Upper lobe of left lung (tissue), 6 donors: ENCODE measurements around the gene TNC. TPM values are rescaled to one million over a fixed set of nuclear protein-coding genes. Genes with fewer than 3 reads are reported as not detected.

Experiments
- ATAC-seq, 2 donors: fragments of 200-7000 bp; cut with Tn5 transposase; one replicate each; pipeline ENCODE4 v1.9.1; 2022; ENCODE audit warnings: mild to moderate bottlenecking in 2 of 2, moderate library complexity in 2 of 2; ENCODE audit not compliant: low FRiP score in 2 of 2
- DNase-seq, 2 donors: peaks; one replicate each; pipeline ENCODE4 v3.0.0-alpha.2; 2019 to 2020
- H3K27ac ChIP-seq, 4 donors: fragments of 200-600 bp; sonication (generic); one replicate each; pipeline ENCODE4 v1.5.1; 2016 to 2019
- H3K27me3 ChIP-seq, 4 donors: fragments of 200-600 bp; sonication (generic); one replicate each; pipeline ENCODE4 v1.5.1; 2017 to 2019
- H3K36me3 ChIP-seq, 4 donors: fragments of 200-600 bp; sonication (generic); one replicate each; pipeline ENCODE4 v1.5.1; 2016 to 2019
- H3K4me1 ChIP-seq, 4 donors: fragments of 200-600 bp; sonication (generic); one replicate each; pipeline ENCODE4 v1.5.1; 2018 to 2019
- H3K4me3 ChIP-seq, 4 donors: fragments of 200-600 bp; sonication (generic); one replicate each; pipeline ENCODE4 v1.5.1; 2017 to 2019; ENCODE audit warnings: mild to moderate bottlenecking in 2 of 4, moderate library complexity in 1 of 4
- H3K9me3 ChIP-seq, 4 donors: fragments of 200-600 bp; sonication (generic); one replicate each; pipeline ENCODE4 v1.5.1; 2018 to 2019
- CTCF ChIP-seq, 6 experiments: fragments of 450-650 bp in 4 of 6; fragments of 200-600 bp in 2 of 6; sonication (generic) in 2 of 6; IDR thresholded peaks; one replicate each; pipeline ENCODE4 v1.5.1; 2016 to 2019; ENCODE audit warnings: antibody characterized with exemption in 6 of 6
- EP300 ChIP-seq, 4 donors: sonication (generic); formaldehyde crosslinking; IDR thresholded peaks; one replicate each; pipeline ENCODE4 v1.5.1; 2017; ENCODE audit warnings: antibody characterized with exemption in 4 of 4, control low read depth in 2 of 4
- POLR2A ChIP-seq, 4 donors: fragments of 450-650 bp; IDR thresholded peaks; one replicate each; pipeline ENCODE4 v1.5.1; 2016 to 2017; ENCODE audit warnings: antibody characterized with exemption in 4 of 4, mild to moderate bottlenecking in 2 of 4
- POLR2AphosphoS5 ChIP-seq, 2 donors: sonication (generic); formaldehyde crosslinking; IDR thresholded peaks; one replicate each; pipeline ENCODE4 v1.5.1; 2017; ENCODE audit warnings: antibody characterized with exemption in 2 of 2
- WGBS, 2 donors: methylation state at CpG; one replicate each; pipeline ENCODE4 v1.1.5; 2017 to 2018; 5-methylcytosine and 5-hydroxymethylcytosine counted together
- total RNA-seq, 6 donors: library from RNA; depleted of rRNA in 4 of 6; stranded (reverse); fragments of >200 nt in 4 of 6; gene quantifications; one replicate each; pipeline versions ENCODE4 v1.1.0 to v1.2.1, GENCODE V29; 2016 to 2021
- donor health status: DM: no; HTN: no; CAD: no; lungs with moderate emphysema.
- donor health status: DM: no; HTN: yes; CAD: no; lungs with severe emphysema.

The TNC gene
- total RNA-seq, 6 donors from 2014 or later, result 7.3 to 53.5 (median 23.8) TPM

GRCh38 chr9:115046199-115046598 lies 71.8 kb downstream of the TNC start:
- H3K27me3 ChIP-seq, result no peaks in the 10 kb centered on the region
- DNase-seq, result no peak
- WGBS, 2 donors, result 92 to 96% methylated on average over 6 of the region's 6 CpGs
- no peak for ATAC-seq
- no peaks in the 10 kb centered on the region for H3K36me3 ChIP-seq
- no peak for TF ChIP-seq CTCF (IDR thresholded peaks at IDR 0.05)
- no peak for TF ChIP-seq POLR2A (IDR thresholded peaks at IDR 0.05)
- no peak for TF ChIP-seq EP300 (IDR thresholded peaks at IDR 0.05)
- TF ChIP-seq POLR2AphosphoS5 (IDR thresholded peaks at IDR 0.05), result no peak
- no peaks in the 10 kb centered on the region for H3K9me3 ChIP-seq
- H3K4me1 ChIP-seq, result no peaks in the 10 kb centered on the region
- H3K27ac ChIP-seq, result no peak overlapping the region
- H3K4me3 ChIP-seq, result no peak overlapping the region

- WGBS, 2 donors, result 88 to 89% methylated on average over 3 of the region's 3 CpGs
- no peaks in the 10 kb centered on the region for H3K9me3 ChIP-seq
These were observed 74.3 kb downstream of the TNC start for GRCh38 chr9:115043632-115044031.

DNA sequence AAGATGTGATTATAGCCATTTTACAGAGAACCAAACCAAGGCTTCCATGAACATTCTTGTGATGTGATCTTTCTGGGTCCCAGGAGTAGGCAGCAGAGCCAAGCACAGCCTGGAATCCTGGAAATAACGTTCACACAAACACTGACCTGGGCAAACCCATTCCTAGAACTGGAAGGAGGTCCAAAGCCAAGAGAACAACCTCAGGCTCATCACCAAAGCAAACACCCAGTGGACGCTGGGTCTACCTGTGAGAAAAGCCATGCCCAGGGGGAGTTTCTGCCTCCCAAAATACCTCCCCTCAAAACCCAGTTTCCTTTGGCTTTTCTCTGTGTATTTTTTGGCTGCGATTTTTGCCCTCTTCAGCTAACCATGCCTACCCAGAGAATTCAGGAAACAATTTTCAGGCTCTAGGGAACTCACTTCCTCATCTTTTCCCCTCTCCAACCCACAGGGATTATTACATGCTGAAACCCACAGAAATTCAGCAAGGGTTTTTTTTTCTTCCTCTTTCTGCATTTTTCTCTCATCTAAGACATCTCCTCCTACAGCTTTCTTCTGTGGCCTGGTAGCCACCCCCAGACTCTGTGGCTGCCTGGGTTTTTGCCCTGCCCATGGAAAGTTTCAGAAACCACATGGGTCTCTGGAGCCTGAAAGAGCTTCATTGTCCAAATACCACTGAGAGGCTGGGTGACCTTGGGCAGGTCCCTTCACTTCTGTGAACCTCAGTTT lies 75.0 kb downstream of the TNC start:
- peak in 1 of 2 donors; percentile 71 for ATAC-seq
- H3K27ac ChIP-seq, result no peak overlapping the region
- no peak overlapping the region for H3K4me3 ChIP-seq
- TF ChIP-seq POLR2AphosphoS5 (IDR thresholded peaks at IDR 0.05), result no peak
- TF ChIP-seq POLR2A (IDR thresholded peaks at IDR 0.05), result no peak
- TF ChIP-seq CTCF (IDR thresholded peaks at IDR 0.05), result no peak
- TF ChIP-seq EP300 (IDR thresholded peaks at IDR 0.05), result no peak
- no peaks in the 10 kb centered on the region for H3K27me3 ChIP-seq
- no peaks in the 10 kb centered on the region for H3K36me3 ChIP-seq
- WGBS, 2 donors, result 30 to 47% methylated on average over 2 to 3 of the region's 3 CpGs
- H3K9me3 ChIP-seq, result no peaks in the 10 kb centered on the region
- no peaks in the 10 kb centered on the region for H3K4me1 ChIP-seq
- no peak for DNase-seq

More at GRCh38 chr9:115043632-115044031, 74.3 kb downstream of the TNC start:
- Histone ChIP-seq H3K27ac (no peak overlapping the region), H3K4me3 (no peak overlapping the region), H3K36me3 (no peaks in the 10 kb centered on the region), H3K4me1 (no peaks in the 10 kb centered on the region), H3K27me3 (no peaks in the 10 kb centered on the region)
- no peak for ATAC-seq
- DNase-seq, result no peak
- no peak for TF ChIP-seq EP300 (IDR thresholded peaks at IDR 0.05)
- no peak for TF ChIP-seq CTCF (IDR thresholded peaks at IDR 0.05)
- TF ChIP-seq POLR2AphosphoS5 (IDR thresholded peaks at IDR 0.05), result no peak
- TF ChIP-seq POLR2A (IDR thresholded peaks at IDR 0.05), result no peak

DNA sequence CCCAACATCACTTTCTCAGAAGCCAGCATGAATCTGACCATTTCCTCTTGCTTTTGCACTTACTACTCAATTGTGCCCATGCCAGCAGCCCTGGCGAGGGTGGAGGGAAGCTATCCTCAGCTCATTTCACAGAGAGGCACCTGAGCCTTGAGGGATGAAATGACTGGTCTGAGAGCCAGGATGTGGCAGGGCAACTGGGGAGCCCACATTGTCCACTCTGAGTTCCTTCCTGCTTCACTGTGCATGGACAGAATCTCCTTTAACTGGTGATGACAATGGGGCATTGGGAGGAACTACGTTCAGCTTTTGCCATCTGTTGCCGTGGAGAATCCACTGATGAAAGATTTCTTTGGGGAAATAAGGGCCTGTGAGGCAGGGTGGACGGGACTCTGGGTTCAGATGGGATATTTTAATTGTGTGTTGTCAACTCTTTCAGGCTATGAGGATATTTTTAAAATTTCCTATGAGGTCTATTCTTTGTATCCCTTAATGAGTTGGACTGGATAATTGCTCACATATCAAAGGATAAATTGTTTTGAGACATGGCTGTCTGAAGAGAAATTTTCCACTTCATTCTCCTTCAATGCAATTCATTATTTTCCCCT lies 78.3 kb downstream of the TNC start:
- DNase-seq (no peak), ATAC-seq (no peak)
- H3K36me3 ChIP-seq, result no peaks in the 10 kb centered on the region
- no peak for TF ChIP-seq POLR2AphosphoS5 (IDR thresholded peaks at IDR 0.05)
- no peak for TF ChIP-seq EP300 (IDR thresholded peaks at IDR 0.05)
- TF ChIP-seq POLR2A (IDR thresholded peaks at IDR 0.05), result no peak
- no peak for TF ChIP-seq CTCF (IDR thresholded peaks at IDR 0.05)
- no peaks in the 10 kb centered on the region for H3K27me3 ChIP-seq
- H3K9me3 ChIP-seq, result no peaks in the 10 kb centered on the region
- peaks cover 0 to 9% (median 2%) of the 10 kb centered on the region in 4 donors for H3K4me1 ChIP-seq
- H3K4me3 ChIP-seq, result no peak overlapping the region
- no peak overlapping the region for H3K27ac ChIP-seq
- 70 to 75% methylated on average over 4 of the region's 4 CpGs for WGBS, 2 donors
